GM19372 (cell line): ENCODE data around the gene B3GAT3.
"Not testable (repeated sequence)": the region's sequence is repeated elsewhere in the genome, so short reads cannot be mapped to it uniquely, and the experiment has no call there.

Source experiments
- ATAC-seq: cut with Tn5 transposase; IDR thresholded peaks from one replicate; pipeline ENCODE4 v1.9.1; 2021; ENCODE audit warnings: mild to moderate bottlenecking, low read depth, moderate library complexity; ENCODE audit not compliant: unreplicated experiment

The B3GAT3 gene

GRCh38 chr11:62580959-62581715, 40.6 kb downstream of the B3GAT3 start:
- ATAC-seq: no peak

DNA sequence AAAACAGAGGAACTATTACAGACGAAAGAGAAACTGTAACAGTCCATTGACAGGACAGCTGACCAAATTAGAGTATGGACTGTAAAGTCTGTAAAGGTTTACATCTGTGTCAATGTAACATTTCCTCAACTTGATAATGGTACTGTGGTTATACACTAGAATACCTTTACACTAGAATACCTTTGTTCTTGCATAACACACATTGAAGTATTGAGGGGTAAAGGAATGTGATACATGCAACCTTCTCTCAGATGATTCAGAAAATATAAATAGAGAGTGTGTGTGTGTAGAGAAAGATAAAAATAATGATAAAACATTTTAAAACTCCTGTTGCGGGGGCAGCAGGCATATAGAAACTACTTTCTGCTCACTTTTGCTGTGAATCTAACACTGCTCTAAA, 42.5 kb downstream of the B3GAT3 start:
- no peak for ATAC-seq

DNA sequence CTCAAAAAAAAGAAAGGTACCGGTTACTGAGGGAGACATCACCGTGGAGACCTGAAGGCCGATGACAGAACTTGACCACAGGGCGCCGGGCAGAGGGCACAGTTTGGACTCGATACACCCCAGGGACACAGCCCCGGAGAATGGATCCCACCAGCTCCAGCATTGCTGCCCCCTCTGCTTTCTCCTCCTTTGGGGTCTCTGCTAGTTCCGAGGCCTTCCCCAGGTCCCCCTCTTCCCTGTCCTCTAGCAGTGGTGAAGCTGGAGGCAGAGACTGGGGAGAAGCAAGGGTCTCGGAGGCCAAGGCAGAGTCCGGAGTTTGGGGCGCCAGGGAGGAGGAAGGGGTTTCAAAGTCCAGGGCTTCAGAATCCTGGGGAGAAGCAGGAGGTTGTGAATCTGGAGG, 43.2 kb downstream of the B3GAT3 start:
- no peak for ATAC-seq

- no peak for ATAC-seq
These were observed 44.6 kb downstream of the B3GAT3 start for GRCh38 chr11:62577046-62577714.

GRCh38 chr11:62575837-62576236, 45.9 kb downstream of the B3GAT3 start:
- no peak for ATAC-seq

DNA sequence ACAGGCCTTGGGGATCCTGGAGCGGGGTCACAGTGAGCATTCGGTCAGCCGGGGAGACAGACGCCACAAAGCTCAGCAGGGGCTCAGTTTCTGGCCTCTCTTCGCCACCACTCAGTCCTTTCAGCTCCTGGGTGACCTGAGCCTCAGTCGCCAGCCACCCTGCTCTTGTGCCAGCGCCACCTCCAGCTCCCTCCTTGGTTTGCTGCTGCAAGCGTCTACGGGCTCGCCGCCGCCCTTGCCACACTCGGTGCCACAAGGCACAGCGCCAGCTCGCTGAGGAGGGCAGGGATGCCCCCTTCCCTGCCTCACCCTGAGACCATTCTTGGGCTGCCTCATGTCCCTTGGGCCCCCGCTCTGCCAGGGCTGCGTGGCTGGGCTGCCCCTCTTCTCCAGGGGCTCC, 46.6 kb downstream of the B3GAT3 start:
- no peak for ATAC-seq

DNA sequence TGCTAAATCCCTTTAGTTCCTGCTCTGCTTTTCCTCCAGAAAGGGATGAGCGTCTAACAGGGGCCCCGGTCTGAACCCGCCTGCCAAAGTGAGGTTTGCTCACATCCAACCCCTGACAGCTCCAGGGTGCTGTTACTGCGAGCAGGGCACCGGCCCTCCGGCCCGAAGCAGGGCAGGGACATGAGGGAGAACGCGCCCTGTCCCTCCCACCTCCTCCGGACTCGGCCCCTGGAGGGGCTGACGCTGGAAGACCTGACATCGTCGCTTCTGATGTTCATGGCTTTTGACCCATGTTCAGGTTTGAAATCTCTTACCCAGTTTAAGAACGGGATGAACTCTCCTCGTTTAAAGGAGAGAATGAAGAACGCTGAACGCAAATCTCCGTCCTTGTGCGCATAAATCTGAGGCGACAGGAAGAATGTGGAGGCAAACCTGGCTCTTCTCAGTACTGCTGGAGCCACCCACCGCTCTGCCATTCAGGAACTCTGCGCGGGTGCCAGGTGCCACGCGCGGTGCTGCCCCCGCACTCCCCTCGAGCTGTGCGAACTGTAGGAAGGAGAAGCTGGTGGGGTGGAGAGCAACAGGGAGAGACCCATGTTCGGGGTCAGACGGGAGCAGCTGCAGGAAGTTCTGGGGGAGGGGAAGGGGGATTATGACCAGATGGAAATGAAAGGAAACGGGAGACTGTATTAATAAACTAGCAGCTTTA, 47.3 kb downstream of the B3GAT3 start:
- no peak for ATAC-seq

- ATAC-seq: peak; percentile 90
These were observed 48.0 kb downstream of the B3GAT3 start, which contains the start of gene EEF1G for GRCh38 chr11:62573592-62574362. TSS of gene EEF1G (minus strand) at chr11:62573891. CDS start at chr11:62573842, 49 bp downstream.

GRCh38 chr11:62573006-62573591, 48.7 kb downstream of the B3GAT3 start:
- ATAC-seq: no peak

DNA sequence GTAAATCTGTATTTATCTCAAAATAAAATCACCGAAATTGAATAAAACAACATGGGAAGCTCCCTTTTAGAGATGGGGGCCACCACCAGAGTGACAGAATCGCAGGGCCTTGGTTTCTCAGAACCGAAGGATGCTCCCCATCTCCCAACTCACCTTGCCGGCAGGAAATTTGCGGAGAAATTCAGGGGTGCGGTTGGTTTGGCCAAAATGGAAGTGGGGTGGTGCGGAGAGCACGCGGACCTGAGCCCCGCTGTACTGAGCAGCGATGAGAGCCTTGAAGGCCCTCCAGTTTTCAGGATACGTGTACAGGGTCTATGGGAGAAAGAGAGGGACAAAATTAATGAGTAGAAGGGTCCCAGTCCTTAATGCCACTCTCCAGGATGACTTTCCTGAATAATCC, 49.4 kb downstream of the B3GAT3 start:
- ATAC-seq: no peak

DNA sequence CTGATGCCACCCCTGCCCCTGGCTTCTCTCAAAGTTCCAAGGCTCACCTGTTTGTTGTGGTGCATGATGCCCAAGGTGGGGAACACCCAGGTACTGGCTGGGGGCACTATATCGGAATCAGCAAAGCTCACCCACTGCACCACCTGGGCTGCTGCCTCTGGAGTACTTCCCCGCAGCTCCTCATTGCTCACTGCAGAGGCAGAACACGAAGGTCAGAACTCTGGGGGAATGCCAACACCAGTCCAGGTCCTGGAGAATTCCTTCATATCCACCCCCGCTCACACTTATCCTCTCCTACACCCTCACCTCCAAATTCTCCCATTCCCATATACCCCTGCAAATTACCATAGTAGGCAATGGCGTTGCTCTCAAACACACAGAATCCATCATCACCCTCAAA, 50.3 kb downstream of the B3GAT3 start:
- not testable (repeated sequence) for ATAC-seq

GRCh38 chr11:62570903-62571302, 50.9 kb downstream of the B3GAT3 start:
- ATAC-seq: not testable (repeated sequence)

DNA sequence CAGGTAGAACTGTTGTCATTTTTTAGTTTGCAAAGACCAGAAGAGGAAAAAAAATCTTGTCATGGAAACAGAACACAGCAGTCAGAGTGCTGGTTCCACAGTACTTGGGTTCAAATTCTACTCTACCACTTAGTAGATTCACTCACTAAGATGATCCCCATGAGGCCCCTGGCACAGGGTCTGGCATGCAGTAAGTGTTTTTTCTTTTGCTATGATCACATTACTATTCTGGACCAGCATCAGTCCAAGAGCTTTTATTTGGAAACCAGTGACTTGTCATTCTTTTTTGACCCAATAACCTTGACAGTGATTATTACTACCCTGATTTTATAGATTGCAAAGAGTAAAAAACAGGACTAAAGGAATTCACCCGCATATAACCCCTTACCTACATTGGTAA, 52.2 kb downstream of the B3GAT3 start:
- ATAC-seq: no peak

DNA sequence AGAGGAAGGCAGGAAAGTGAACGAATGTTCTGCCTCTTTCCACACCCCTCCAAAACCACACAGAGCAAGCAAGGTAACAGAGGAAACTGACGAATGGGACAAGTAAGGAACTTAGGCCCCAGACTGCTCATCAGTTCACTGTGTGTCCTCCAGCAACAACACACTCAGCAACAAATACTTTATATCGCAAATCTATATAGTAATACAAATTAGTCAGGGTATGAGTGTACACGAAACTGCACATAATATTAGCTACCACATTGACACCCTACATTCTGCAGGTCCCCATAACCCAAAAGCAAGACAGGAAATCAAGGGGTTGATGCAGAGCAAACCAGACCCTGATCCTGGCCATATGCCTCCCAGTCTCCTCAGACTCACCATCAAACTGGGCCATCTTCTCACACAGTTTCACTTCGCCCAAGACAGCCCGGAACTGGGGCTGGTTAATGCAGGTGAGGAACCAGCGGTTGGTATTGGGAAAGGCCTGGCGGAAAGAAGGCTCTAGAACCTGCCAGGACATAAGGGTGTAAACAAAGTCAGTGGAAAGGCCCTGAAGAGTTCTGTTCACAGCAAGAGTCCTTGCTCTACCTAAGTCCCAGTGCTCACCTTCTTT, 54.7 kb downstream of the B3GAT3 start:
- no peak for ATAC-seq

GRCh38 chr11:62566247-62566646, 55.5 kb downstream of the B3GAT3 start:
- ATAC-seq: no peak
